ENCODE data around the gene MBD1. TPM values are rescaled to one million over a fixed set of nuclear protein-coding genes. Genes with fewer than 3 reads are reported as not detected.
"Not testable (repeated sequence)": the region's sequence is repeated elsewhere in the genome, so short reads cannot be mapped to it uniquely, and the experiment has no call there.

The MBD1 gene
- total and polyA plus RNA-seq, 12 donors = 46.2 to 156 (median 73.9) TPM

DNA sequence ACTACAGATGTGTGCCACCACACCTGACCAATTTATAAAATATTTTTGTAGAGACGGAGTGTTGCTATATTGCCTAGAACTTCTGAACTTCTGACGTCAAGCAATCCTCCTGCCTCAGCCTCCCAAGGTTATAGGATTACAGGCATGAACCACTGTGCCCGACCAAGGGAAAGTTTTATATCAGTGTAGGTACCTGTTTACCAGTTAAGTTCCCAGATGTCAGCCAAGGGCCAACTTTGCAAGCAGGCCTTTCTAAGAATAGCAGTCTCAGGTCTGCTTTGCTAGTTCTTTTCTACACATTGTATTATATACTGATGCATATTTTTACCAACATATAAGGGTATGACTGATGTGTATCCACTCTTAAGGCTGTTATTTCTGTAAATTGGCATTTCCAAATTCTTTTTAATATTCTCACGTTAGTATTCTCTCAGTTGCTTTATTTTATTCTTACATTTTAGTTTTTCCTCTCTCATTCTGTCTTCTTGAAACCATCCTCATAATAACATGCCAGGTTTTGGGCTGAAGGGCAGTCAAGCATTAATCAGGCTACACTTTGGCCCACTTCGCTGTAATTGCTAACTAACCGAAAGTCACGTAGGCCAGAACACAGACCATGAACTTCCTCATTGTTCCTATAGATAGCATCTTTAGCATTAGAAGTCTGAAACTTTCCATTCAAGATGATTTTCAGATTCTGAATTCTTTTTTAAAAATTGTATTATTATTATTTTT, 31.1 kb upstream of the MBD1 start:
- Histone ChIP-seq H3K27me3 (peaks cover 5% of the 10 kb centered on the region), H3K27ac (no peak overlapping the region), H3K4me1 (replicated peaks in 1 of 2) (peaks cover 3 to 9% of the 10 kb centered on the region in 2 donors), H3K36me3 (replicated peaks in 1 of 2) (no peaks in the 10 kb centered on the region), H3K4me3 (no peak overlapping the region), H3K9me3 (replicated peaks in 1 of 3) (no peaks in the 10 kb centered on the region)
- TF ChIP-seq, protein P1, sequence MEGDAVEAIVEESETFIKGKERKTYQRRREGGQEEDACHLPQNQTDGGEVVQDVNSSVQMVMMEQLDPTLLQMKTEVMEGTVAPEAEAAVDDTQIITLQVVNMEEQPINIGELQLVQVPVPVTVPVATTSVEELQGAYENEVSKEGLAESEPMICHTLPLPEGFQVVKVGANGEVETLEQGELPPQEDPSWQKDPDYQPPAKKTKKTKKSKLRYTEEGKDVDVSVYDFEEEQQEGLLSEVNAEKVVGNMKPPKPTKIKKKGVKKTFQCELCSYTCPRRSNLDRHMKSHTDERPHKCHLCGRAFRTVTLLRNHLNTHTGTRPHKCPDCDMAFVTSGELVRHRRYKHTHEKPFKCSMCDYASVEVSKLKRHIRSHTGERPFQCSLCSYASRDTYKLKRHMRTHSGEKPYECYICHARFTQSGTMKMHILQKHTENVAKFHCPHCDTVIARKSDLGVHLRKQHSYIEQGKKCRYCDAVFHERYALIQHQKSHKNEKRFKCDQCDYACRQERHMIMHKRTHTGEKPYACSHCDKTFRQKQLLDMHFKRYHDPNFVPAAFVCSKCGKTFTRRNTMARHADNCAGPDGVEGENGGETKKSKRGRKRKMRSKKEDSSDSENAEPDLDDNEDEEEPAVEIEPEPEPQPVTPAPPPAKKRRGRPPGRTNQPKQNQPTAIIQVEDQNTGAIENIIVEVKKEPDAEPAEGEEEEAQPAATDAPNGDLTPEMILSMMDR (IDR thresholded peaks at IDR 0.05) = no peak
- no peak for TF ChIP-seq POLR2A (IDR thresholded peaks at IDR 0.05)
- DNase-seq = no peak
- intact Hi-C loops (cut with DNase I) = loop anchor here in 1 of 2 donors (10.0 kb wide), 1 partner anchor 52 kb away; no protein-coding TSS in a partner anchor
- WGBS, 4 donors = 75% methylated on average over 7 of the region's 7 CpGs

DNA sequence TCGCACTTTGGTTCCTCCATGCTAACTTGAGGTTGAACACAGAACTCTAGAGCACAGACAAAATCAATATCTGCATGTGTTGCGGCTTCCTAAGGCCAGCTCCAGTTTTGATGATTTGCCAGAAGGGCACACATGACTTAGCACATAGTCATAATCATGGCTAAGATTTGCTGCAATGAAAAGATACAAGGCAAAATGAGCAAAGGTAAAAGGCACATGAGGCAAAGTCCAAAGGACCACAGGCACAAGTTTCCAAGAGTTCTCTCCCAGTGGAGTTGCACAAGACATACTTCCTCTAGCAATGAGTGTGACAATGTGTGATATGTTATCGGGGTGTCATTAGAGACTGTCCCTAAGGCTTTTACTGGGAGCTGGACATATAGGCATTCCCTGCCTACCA, 30.3 kb upstream of the MBD1 start:
- WGBS, 4 donors = 69 to 88% (median 84%) methylated on average over 3 of the region's 3 CpGs
- H3K4me1 ChIP-seq (replicated peaks in 1 of 2) = peaks cover 3 to 9% of the 10 kb centered on the region in 2 donors
- H3K4me3 ChIP-seq = no peak overlapping the region
- intact Hi-C loops (cut with DNase I) = loop anchor here in 1 of 2 donors (10.0 kb wide), 1 partner anchor 53 kb away; no protein-coding TSS in a partner anchor
- H3K27ac ChIP-seq = no peak overlapping the region
- no peaks in the 10 kb centered on the region for H3K9me3 ChIP-seq (replicated peaks in 1 of 3)
- H3K27me3 ChIP-seq = peaks cover 5% of the 10 kb centered on the region
- TF ChIP-seq POLR2A (IDR thresholded peaks at IDR 0.05) = no peak
- TF ChIP-seq, protein P1 (IDR thresholded peaks at IDR 0.05) = no peak
- DNase-seq = no peak
- no peaks in the 10 kb centered on the region for H3K36me3 ChIP-seq (replicated peaks in 1 of 2)

DNA sequence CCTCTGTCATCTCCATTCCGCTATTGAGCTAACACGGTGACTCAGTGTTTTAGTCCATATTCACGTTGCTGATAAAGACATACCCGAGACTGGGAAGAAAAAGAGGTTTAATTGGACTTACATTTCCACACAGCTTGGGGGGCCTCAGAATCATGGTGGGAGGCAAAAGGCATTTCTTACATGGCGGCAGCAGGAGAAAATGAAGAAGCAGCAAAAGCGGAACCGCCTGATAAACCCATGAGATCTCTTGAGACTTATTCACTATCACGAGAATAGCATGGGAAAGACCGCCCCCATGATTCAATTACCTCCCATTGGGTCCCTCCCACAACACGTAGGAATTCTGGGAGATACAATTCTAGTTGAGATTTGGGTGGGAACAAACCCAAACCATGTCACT, 28.8 kb upstream of the MBD1 start:
- intact Hi-C loops (cut with DNase I) = loop anchor here in 1 of 2 donors (10.0 kb wide), 1 partner anchor 55 kb away; no protein-coding TSS in a partner anchor
- no peaks in the 10 kb centered on the region for H3K9me3 ChIP-seq (replicated peaks in 1 of 3)
- no peak overlapping the region for H3K4me3 ChIP-seq
- WGBS, 4 donors = 79 to 85% (median 81%) methylated on average over 10 of the region's 10 CpGs
- H3K27ac ChIP-seq = no peak overlapping the region
- peaks cover 3 to 9% of the 10 kb centered on the region in 2 donors for H3K4me1 ChIP-seq (replicated peaks in 1 of 2)
- H3K36me3 ChIP-seq (replicated peaks in 1 of 2) = no peaks in the 10 kb centered on the region
- TF ChIP-seq, protein P1 (IDR thresholded peaks at IDR 0.05) = no peak
- TF ChIP-seq POLR2A (IDR thresholded peaks at IDR 0.05) = no peak
- H3K27me3 ChIP-seq = peaks cover 5% of the 10 kb centered on the region
- no peak for DNase-seq

DNA sequence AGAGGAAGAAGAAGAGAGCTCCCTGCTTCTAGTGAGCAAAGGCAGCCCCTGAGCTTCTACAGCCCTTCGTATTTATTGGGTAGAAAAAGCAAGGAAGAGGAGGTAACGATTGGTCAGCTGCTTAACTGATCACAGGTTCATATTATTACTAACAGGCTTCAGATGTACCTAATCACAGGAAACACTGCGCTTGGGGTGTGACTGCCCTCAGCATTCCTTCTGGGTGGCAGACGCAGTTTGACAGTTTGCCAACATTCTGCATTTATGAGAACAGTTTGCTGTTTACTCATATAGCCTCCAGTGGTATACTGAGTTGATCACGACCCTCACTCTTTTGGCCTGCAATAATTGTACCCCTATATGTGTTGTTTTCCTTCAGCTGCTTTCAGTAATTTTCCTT, 27.5 kb upstream of the MBD1 start:
- H3K9me3 ChIP-seq (replicated peaks in 1 of 3); DNase-seq; H3K27ac ChIP-seq; H3K36me3 ChIP-seq (replicated peaks in 1 of 2); H3K27me3 ChIP-seq; H3K4me3 ChIP-seq; intact Hi-C loops (cut with DNase I); H3K4me1 ChIP-seq (replicated peaks in 1 of 2): not testable (repeated sequence)
- WGBS, 4 donors = 72 to 81% (median 77%) methylated on average over 5 of the region's 5 CpGs

Measured in adrenal gland (tissue), 12 donors.